Stimulated activated naive CD8-positive, alpha-beta T cell treated with anti-CD3 and anti-CD28 coated beads, Interleukin-15, Interleukin-2, amounts not matched to agents 100 ng/mL and 50 ng/mL, for 24 hours (primary cell): Measurements from ENCODE around the gene PRODH2.

Source experiments
- H3K27ac Mint-ChIP-seq: one replicate; pipeline ENCODE4 v1.8.0; 2021; ENCODE audit warnings: mild to moderate bottlenecking, mixed read lengths
- H3K27me3 Mint-ChIP-seq: one replicate; pipeline ENCODE4 v1.8.0; 2021; ENCODE audit warnings: mixed read lengths
- H3K36me3 Mint-ChIP-seq: one replicate; pipeline ENCODE4 v1.8.0; 2021; ENCODE audit warnings: low read depth, mixed read lengths
- H3K4me1 Mint-ChIP-seq: one replicate; pipeline ENCODE4 v1.8.0; 2021; ENCODE audit warnings: low read depth, mixed read lengths
- H3K4me3 Mint-ChIP-seq: one replicate; pipeline ENCODE4 v1.8.0; 2021; ENCODE audit warnings: mild to moderate bottlenecking, mixed read lengths
- H3K9me3 Mint-ChIP-seq: one replicate; pipeline ENCODE4 v1.8.0; 2021; ENCODE audit warnings: mixed read lengths

Gene PRODH2

GRCh38 chr19:35767288-35768081, 45.2 kb downstream of the PRODH2 start:
- Mint-ChIP-seq H3K9me3 (no peaks in the 10 kb centered on the region), H3K27me3 (no peaks in the 10 kb centered on the region), H3K4me1 (no peaks in the 10 kb centered on the region), H3K27ac (no peak overlapping the region), H3K4me3 (no peak overlapping the region), H3K36me3 (peaks cover 12% of the 10 kb centered on the region)

- Mint-ChIP-seq H3K27me3 (no peaks in the 10 kb centered on the region), H3K4me1 (no peaks in the 10 kb centered on the region), H3K9me3 (no peaks in the 10 kb centered on the region), H3K4me3 (no peak overlapping the region), H3K36me3 (peaks cover 18% of the 10 kb centered on the region), H3K27ac (no peak overlapping the region)
Measured at GRCh38 chr19:35766571-35767104, 46.0 kb downstream of the PRODH2 start.

- Mint-ChIP-seq H3K36me3 (peaks cover 22% of the 10 kb centered on the region), H3K4me3 (no peak overlapping the region), H3K4me1 (peaks cover under 1% of the 10 kb centered on the region), H3K27ac (no peak overlapping the region), H3K27me3 (no peaks in the 10 kb centered on the region), H3K9me3 (no peaks in the 10 kb centered on the region)
Measured at GRCh38 chr19:35764432-35765315, 48.0 kb downstream of the PRODH2 start.

- Mint-ChIP-seq H3K4me1 (peaks cover 28% of the 10 kb centered on the region), H3K27ac (no peak overlapping the region), H3K36me3 (peaks cover 23% of the 10 kb centered on the region), H3K4me3 (no peak overlapping the region), H3K9me3 (no peaks in the 10 kb centered on the region), H3K27me3 (peaks cover 4% of the 10 kb centered on the region)
Measured at GRCh38 chr19:35760711-35761349, 51.8 kb downstream of the PRODH2 start.

GRCh38 chr19:35759697-35760096, 52.9 kb downstream of the PRODH2 start:
- peak overlapping the region; percentile 90 for H3K4me3 Mint-ChIP-seq
- peaks cover 17% of the 10 kb centered on the region for H3K36me3 Mint-ChIP-seq
- no peak overlapping the region for H3K27ac Mint-ChIP-seq
- H3K9me3 Mint-ChIP-seq: no peaks in the 10 kb centered on the region
- H3K27me3 Mint-ChIP-seq: peaks cover 4% of the 10 kb centered on the region
- peaks cover 28% of the 10 kb centered on the region for H3K4me1 Mint-ChIP-seq

- peaks cover 28% of the 10 kb centered on the region for H3K4me1 Mint-ChIP-seq
- H3K36me3 Mint-ChIP-seq: peaks cover 21% of the 10 kb centered on the region
- peak within 1 kb of the TSS; percentile 92 for H3K27ac Mint-ChIP-seq
- H3K9me3 Mint-ChIP-seq: no peaks in the 10 kb centered on the region
- peaks cover 4% of the 10 kb centered on the region for H3K27me3 Mint-ChIP-seq
- H3K4me3 Mint-ChIP-seq: peak within 1 kb of the TSS; percentile 90
Measured at GRCh38 chr19:35757749-35758608, 54.7 kb downstream of the PRODH2 start, which contains the start of gene PROSER3. Gene PROSER3, plus strand, starts transcription at chr19:35758176. Its CDS starts 40 bp downstream, at chr19:35758216.

GRCh38 chr19:35757231-35757748, 55.4 kb downstream of the PRODH2 start:
- H3K9me3 Mint-ChIP-seq: no peaks in the 10 kb centered on the region
- peaks cover 4% of the 10 kb centered on the region for H3K27me3 Mint-ChIP-seq
- peaks cover 22% of the 10 kb centered on the region for H3K36me3 Mint-ChIP-seq
- H3K4me1 Mint-ChIP-seq: peaks cover 28% of the 10 kb centered on the region
- H3K4me3 Mint-ChIP-seq: peak overlapping the region; percentile 90
- peak overlapping the region; percentile 92 for H3K27ac Mint-ChIP-seq

- peak within 1 kb of the TSS; percentile 90 for H3K4me3 Mint-ChIP-seq
- H3K27me3 Mint-ChIP-seq: peaks cover 4% of the 10 kb centered on the region
- H3K4me1 Mint-ChIP-seq: peaks cover 28% of the 10 kb centered on the region
Measured at GRCh38 chr19:35756377-35757230, 56.0 kb downstream of the PRODH2 start, which contains the start of gene HSPB6. Gene HSPB6, minus strand, starts transcription at chr19:35757029. Its CDS starts 21 bp downstream, at chr19:35757008.

GRCh38 chr19:35755550-35756376, 56.9 kb downstream of the PRODH2 start:
- peak overlapping the region; percentile 57 for H3K4me3 Mint-ChIP-seq
- peaks cover 4% of the 10 kb centered on the region for H3K27me3 Mint-ChIP-seq
- peak overlapping the region; percentile 76 for H3K27ac Mint-ChIP-seq
- H3K9me3 Mint-ChIP-seq: no peaks in the 10 kb centered on the region
- peaks cover 28% of the 10 kb centered on the region for H3K4me1 Mint-ChIP-seq
- peaks cover 13% of the 10 kb centered on the region for H3K36me3 Mint-ChIP-seq

More at GRCh38 chr19:35756377-35757230, 56.0 kb downstream of the PRODH2 start, which contains the start of gene HSPB6:
- Mint-ChIP-seq H3K36me3 (peaks cover 16% of the 10 kb centered on the region), H3K27ac (peak within 1 kb of the TSS; percentile 92), H3K9me3 (no peaks in the 10 kb centered on the region)

- H3K27me3 Mint-ChIP-seq: peaks cover 4% of the 10 kb centered on the region
- H3K36me3 Mint-ChIP-seq: peaks cover 12% of the 10 kb centered on the region
- H3K27ac Mint-ChIP-seq: no peak overlapping the region
- H3K9me3 Mint-ChIP-seq: no peaks in the 10 kb centered on the region
- peaks cover 31% of the 10 kb centered on the region for H3K4me1 Mint-ChIP-seq
- H3K4me3 Mint-ChIP-seq: no peak overlapping the region
Measured at GRCh38 chr19:35755131-35755549, 57.5 kb downstream of the PRODH2 start.

GRCh38 chr19:35754370-35755130, 58.1 kb downstream of the PRODH2 start:
- peaks cover 12% of the 10 kb centered on the region for H3K36me3 Mint-ChIP-seq
- no peaks in the 10 kb centered on the region for H3K9me3 Mint-ChIP-seq
- H3K4me1 Mint-ChIP-seq: peaks cover 34% of the 10 kb centered on the region
- H3K4me3 Mint-ChIP-seq: no peak overlapping the region
- peaks cover 4% of the 10 kb centered on the region for H3K27me3 Mint-ChIP-seq
- no peak overlapping the region for H3K27ac Mint-ChIP-seq
